GM21526 (cell line): ENCODE data around the gene ZAP70.

Experiments used
- ATAC-seq: cut with Tn5 transposase; IDR thresholded peaks from one replicate; pipeline ENCODE4 v1.9.1; 2021; ENCODE audit warnings: moderate library complexity; ENCODE audit not compliant: unreplicated experiment, low FRiP score

The ZAP70 gene

DNA sequence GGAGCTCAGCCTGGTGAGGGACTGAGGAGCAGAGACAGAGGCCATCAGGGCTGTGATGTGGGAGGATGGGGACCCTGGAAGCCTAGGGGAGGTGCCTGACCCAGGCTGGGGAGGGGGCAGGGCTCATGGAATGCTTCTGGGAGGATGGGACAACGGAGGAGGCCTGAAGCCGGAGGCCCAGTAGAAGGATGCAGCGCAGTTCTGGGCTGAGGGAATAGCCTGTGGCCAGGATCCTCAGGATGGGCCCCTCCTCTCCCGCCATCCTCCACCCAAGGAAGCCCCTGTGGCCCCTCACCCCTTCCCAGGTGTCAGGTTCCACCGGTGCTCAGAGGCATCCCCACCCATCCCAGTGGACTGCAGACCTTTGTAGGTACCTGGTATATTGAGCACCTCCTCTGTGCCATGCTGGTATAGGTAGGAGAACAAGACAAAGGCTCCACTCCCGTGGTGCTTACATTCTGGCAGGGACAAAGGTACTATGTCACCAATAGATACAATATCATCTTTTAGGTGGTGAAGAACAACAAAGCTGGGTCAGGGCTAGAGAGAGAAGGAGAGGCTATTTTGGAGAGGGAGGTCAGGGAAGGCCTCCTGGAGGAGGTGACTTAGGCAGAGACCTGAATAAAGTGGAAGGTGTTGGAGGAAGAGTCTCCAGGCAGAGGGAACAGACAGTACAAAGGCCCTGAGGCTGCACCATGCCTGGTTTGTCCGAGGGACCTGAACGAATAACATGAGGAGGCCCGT is 2.7 kb downstream of the ZAP70 start:
- ATAC-seq, result no peak

- no peak for ATAC-seq
Measured at GRCh38 chr2:97716695-97717612, 3.6 kb downstream of the ZAP70 start.

- ATAC-seq, result no peak
Measured at GRCh38 chr2:97717613-97717995, 4.2 kb downstream of the ZAP70 start.

GRCh38 chr2:97718051-97718882 is 4.9 kb downstream of the ZAP70 start:
- ATAC-seq, result no peak

GRCh38 chr2:97718942-97719341 is 5.6 kb downstream of the ZAP70 start:
- ATAC-seq, result no peak

GRCh38 chr2:97719362-97720155 is 6.2 kb downstream of the ZAP70 start:
- no peak for ATAC-seq

GRCh38 chr2:97720746-97721145 is 7.4 kb downstream of the ZAP70 start:
- no peak for ATAC-seq

DNA sequence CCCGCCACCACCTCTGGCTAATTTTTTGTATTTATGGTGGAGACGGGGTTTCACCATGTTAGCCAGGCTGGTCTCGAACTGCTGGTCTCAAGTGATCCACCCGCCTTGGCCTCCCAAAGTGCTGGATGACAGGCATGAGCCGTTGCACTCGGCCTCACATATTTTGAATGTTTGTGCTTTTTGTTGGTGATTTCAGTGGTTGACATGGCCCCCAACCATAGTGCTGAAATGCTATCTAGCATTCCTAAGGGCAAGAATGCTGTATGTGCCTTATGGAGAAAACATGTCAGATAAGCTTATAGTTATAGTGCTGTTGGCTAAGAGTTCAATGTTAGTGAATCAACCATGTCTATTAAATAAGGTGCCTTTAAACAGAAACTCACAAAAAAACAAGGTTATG is 8.9 kb downstream of the ZAP70 start:
- ATAC-seq, result no peak

GRCh38 chr2:97723156-97724072 is 10.0 kb downstream of the ZAP70 start:
- no peak for ATAC-seq

DNA sequence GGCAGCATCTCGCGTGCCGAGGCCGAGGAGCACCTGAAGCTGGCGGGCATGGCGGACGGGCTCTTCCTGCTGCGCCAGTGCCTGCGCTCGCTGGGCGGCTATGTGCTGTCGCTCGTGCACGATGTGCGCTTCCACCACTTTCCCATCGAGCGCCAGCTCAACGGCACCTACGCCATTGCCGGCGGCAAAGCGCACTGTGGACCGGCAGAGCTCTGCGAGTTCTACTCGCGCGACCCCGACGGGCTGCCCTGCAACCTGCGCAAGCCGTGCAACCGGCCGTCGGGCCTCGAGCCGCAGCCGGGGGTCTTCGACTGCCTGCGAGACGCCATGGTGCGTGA is 10.7 kb downstream of the ZAP70 start:
- ATAC-seq, result no peak

GRCh38 chr2:97724501-97724900 is 11.1 kb downstream of the ZAP70 start:
- ATAC-seq, result no peak

DNA sequence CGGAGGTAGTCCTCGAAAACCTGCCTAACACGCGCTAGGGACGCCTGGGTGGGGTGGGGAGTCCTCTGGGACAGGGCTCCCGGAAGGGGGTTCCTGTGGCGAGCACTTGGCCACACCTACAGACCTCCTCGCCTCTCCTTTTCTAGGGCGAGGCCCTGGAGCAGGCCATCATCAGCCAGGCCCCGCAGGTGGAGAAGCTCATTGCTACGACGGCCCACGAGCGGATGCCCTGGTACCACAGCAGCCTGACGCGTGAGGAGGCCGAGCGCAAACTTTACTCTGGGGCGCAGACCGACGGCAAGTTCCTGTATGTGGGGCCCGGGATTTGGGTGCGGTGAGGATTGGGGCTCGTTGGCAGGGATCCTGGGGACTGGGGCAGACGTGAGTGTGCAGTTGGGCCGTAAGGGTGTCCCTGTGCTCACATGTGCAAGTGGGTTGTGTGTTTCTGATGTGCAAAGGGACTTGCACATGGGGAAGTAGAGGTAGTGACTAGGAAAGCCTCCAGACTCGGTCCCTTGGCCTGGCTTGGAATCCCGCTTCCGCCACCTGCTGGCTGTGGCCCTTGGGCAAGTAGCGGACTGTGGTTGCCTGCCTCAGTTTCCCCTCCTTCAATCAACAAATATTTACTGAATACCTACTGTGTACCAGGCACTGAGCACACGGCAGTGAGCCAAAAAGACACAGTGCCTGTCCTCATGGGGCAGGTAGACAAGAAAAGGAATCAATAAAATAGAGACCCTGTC is 11.7 kb downstream of the ZAP70 start:
- no peak for ATAC-seq

GRCh38 chr2:97726261-97727064 is 13.1 kb downstream of the ZAP70 start:
- no peak for ATAC-seq

DNA sequence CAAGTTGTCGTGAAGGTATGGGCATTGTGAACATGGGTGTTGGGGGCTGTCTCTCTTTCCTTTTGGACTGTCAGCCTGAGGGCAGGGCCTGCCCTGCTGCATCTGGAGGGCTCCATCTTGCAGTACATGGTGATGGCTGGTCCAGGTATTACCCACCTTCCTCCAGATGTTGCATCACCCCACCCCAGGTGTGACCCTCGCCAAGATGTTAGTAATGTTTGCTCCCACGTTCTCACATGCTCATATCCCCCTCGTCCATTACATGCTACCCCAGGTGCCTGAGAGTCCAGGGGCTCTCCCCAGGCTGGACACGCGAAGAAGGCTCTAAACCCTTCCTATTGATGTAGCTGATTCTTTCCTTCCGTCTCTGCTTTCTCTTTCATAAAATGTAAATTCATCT is 13.9 kb downstream of the ZAP70 start:
- ATAC-seq, result no peak

GRCh38 chr2:97728091-97728731 is 14.8 kb downstream of the ZAP70 start:
- no peak for ATAC-seq

DNA sequence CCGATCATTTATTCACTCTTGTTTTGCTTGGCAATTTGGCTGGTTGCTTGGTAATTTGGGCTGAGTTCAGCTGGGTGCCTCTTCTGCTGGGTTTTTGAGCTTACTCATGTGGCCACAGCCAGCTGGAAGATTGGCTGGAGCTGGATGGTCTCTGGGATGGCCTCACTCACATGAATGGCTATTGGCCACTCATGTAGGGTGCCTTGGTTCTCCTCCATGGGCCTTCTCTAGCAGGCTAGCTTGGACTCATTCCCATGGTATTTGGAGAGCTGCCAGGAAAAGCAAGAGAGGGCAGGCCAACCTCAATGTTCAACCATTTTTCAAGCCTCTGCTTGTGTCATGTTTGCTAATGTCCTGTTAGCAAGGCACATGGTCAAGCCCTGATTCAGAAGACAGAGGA is 16.9 kb downstream of the ZAP70 start:
- ATAC-seq, result no peak

DNA sequence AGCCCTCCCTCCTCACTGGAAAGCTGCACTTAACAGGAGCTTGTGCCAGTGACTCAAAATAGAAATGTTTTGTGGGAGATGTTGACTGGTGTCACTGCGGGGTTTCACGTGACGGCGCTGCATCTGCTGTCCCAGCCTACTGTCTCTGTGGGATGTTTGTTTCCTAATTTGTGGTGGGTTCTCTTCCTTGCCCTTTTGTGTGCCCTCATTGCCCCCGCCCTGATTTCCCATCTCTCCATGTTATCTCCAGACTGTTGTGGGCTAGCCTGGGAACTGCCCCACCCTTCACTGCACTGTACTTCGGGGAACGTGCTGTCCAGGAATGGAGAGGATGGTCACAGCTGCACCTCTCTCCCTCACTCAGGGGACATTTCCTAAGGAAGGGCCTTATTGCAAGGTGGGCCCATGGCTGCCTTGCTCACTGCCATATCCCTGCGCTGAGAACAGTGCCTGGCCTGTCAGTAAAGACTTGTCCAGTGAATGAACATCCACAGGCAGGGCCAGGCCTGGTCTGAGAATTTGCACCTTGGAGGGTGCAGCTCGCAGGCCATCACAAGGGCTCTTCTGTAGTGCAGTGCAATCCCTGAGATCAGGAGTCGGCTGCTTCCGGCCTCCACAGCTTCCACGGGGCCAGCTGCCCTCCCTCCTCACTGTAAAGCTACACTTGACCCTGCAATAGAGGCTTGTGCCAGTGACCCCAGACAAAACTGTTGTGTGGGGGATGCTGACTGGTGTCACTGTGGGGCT is 18.1 kb downstream of the ZAP70 start:
- no peak for ATAC-seq
